NCI-H748 (cell line): ENCODE measurements around the gene A2ML1.
"Not testable (repeated sequence)": the region's sequence is repeated elsewhere in the genome, so short reads cannot be mapped to it uniquely, and the experiment has no call there.

Source experiments
- DNase-seq: peaks from one replicate; lab custom pipeline; 2025; ENCODE audit not compliant: unreplicated experiment; lab: John Stamatoyannopoulos, UW

Gene A2ML1

DNA sequence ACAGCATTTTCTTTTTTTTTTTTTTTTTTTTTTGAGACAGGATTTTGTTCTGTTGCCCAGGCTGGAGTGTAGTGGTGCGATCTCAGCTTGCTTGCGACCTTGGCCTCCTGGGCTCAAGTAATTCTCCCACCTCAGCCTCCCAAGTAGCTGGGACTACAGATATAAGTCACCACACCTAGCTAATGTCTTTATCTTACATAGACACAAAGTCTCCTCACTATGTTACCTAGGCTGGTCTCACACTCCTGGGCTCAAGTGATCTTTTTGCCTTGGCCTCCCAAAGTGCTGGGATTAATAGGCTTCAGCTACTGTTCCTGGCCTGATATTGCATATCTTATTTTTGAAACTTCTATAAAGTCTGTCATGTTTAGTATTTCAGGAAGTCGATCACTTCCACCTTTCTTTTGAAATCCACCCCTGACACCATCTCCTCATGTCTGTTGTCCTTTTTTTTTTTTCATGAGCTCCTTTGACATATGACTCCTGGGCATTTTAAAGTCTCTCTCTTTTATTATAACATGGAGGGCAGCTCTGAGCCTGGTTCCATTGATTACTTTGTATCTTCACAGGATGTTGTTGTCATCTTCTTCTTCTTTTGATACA, 5.9 kb upstream of the A2ML1 start:
- DNase-seq = no peak

DNA sequence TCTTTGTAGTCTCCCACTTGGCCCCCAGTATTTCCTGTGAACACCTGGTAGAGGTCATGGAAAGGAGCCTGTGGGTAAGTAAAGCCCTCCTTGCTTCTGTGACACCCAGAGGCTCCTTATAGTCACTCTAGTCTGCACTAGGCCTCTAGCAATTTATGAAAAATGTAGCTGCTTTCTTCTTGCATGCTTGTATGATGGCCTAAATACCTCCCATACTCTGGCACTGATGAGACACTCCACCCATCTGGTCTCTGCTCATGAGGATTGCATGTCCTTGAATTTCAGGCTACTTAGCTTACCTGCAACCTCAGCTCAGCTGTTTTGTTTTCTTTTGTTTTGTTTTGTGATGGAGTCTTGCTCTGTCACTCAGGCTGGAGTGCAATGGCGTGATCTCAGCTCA, 4.6 kb upstream of the A2ML1 start:
- no peak for DNase-seq

DNA sequence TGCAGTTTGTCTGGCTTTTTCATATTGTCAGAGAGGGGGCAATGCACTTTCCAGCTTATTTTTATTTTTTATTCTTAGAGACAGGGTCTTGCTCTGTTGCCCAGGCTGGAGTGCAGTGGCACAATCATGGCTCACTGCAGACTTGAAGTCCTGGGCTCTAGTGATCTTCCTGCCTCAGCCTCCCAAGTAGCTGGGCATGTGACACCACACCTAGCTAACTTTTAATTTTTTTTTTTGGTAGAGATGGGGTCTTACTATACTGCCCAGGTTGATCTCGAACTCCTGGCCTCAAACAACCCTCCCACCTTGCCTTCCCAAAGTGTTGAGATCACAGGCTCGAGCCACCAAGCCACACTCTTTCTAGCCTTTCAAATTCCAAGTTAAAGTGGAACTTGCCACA, 3.9 kb upstream of the A2ML1 start:
- no peak for DNase-seq

DNA sequence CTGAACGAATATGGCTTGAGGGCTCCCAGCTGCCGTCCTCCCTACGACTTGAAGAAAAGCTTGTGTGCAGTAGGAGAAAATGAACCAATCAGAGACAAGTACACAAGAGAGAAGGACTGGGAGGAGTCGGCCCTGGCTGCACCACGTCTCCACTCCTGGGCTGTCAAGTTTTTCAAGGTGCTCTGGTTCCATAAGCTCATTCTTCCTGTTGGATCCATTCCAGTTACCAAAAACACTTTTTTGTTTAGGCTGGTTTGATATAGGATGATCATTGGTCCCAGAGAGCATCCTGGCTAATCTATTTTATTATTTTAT, 2.8 kb upstream of the A2ML1 start:
- no peak for DNase-seq

DNA sequence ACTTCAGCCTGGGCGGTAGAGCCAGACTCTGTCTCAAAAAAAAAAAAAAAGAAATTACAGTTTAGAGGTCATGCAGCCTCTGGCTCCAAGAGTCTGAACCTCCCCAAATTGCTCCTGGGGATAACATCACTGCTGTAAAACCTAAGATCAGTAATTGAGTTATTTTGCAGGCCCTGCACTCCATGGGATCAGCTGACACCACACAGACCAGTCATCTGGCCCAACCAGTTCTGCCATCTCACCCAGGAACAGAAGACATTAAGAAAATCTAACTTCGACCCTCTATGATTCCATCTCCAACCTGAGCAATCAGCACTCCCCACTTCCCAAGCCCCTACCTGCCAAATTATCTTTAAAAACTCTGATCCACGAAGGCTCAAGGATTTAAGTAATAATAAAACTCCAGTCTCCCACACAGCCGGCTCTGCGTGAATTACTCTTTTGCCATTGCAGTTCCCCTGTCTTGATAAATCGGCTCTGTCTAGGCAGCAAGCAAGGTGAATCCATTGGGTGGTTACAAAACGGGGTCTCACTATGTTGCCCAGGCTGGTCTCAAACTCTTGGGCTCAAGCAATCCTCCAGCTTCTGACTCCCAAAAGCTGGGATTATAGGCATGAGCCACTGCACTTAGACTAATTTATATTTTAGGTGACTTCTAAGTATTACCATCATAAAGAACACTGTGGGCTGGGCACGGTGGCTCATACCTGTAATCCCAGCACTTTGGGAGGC, 1.6 kb upstream of the A2ML1 start:
- not testable (repeated sequence) for DNase-seq

DNA sequence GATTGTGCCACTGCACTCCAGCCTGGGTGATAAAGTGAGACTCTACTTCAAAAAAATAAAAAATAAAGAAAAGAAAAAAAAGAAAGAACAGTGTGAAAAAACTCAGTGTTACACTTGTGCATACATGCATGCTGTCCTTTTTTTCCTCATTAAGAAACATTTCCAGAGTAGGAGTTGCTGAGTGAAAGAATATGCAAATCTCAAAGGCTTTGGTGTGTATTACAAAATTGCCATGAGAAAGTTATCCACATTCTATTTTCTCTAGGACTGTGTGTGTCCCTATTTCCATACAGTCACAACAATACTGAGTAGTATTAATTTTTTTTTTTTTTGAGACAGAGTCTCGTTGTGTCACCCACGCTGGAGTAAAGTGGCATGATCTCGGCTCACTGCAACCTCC, 830 bp upstream of the A2ML1 start:
- DNase-seq = no peak

DNA sequence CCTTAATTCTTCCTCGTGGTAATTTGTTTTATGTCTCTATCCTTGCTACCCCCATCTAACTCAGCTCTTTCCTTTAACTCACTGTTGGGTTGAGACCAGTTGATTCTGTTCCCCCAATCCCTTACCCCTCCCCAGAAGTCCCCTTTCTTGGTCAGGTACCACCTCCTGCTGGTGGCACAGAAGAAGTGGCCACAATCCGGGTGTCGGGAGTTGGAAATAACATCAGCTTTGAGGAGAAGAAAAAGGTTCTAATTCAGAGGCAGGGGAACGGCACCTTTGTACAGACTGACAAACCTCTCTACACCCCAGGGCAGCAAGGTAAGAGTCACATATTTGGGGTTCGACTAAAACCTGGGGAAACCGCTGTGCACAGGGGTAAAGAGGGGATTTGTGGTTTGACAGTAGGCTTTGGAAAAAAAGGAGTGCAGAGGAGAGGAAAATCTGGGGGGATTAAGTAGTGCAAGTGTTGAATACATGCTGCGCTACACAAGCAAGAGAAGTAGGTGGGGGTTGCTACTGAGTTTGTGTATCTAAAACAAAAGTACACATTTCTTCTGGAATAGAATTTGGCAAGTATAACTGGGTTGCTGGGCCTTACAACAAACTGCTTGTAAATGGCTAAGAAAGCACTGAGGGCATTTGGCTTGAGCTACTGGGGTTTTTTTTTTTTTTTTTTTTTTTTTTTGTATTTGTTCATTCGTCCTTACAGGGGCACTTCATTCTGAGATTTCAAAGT, 1.3 kb downstream of the A2ML1 start:
- DNase-seq = no peak

DNA sequence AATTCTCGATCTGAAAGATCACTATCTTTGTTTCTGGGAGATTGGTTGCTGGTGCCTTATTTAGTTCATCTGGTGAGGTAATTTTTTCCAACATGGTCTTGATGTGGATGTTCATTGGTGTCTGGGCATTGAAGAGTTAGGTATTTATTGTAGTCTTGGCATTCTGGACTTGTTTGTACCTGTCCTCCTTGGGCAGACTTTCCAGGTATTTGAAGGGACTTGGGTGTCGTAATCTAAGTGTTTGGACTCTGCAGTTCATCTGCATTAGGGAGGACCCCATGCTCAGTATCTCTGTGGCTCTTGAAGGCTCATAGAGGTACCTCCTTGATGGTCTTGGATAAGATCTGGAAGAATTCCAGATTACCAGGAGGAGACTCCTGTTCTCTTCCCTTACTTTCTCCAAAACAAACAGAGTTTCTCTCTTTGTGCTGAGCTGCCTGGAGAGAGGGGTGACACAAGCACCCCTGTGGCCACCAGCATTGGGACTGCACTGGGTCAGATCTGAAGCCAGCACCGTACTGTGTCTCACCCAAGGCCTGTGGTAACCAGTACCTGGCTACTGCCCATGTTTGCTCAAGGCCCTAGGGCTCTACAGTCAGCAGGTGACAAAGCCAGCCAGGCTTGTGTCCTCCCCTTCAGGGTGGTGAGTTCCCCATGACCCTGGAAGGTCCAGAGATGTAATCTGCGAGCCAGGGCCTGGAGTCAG, 5.3 kb downstream of the A2ML1 start:
- no peak for DNase-seq

DNA sequence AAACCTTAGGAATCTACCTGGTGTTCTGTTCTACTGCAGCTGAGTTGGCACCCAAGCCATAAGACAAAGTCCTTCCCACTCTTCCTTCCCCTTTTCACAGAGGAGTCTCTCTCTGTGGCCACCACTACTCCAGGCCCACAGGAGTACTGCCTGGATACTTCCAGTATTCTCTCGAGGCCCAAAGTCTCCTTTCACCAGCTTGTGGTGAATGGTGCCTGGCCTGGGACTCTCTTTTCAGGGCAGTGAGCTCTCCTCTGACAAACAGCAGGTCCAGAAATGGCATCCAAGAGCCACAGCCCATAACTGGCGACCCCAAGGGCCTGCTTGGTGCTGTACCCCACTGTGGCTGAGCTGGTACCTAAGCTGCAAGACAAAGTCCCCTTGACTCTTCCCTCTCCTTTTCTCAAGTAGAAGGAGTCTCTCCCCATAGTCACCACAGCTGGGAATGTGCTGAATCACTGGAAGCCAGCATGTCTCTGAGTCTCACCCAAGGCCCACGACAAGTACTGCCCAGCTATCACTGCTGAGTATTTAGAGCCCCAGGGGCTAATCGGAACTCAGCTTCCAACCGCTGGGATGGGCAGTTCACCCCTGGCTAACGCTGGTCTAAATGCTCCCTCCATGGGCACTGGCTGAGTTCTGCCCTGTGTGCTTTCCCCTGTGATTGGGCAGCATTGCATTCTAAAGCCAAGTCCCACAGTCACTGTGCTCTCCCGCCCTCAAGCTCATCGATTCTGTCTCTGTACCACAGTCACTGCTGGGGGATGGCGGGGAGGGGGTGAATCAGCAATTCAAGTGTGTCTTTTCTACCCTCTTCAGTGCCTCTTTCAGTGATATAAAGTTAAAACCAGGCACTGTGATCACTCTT, 6.1 kb downstream of the A2ML1 start:
- DNase-seq = no peak

DNA sequence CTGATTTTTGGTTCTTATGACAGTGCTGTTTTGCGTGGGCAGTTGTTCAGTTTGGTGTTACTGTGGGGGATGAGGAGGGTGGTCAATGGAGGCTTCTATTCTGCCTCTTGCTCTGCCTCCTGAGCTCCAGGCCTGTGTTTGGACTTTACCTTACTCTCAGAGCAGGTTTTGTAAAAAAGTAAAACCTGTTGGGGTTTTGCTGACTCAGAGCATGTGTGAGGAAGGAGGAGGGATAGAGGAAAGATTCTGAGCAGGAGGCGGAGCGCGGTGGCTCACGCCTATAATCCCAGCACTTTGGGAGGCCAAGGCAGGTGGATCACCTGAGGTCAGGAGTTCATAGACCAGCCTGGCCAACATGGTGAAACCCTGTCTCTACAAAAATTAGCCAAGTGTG, 6.7 kb downstream of the A2ML1 start:
- DNase-seq = no peak

DNA sequence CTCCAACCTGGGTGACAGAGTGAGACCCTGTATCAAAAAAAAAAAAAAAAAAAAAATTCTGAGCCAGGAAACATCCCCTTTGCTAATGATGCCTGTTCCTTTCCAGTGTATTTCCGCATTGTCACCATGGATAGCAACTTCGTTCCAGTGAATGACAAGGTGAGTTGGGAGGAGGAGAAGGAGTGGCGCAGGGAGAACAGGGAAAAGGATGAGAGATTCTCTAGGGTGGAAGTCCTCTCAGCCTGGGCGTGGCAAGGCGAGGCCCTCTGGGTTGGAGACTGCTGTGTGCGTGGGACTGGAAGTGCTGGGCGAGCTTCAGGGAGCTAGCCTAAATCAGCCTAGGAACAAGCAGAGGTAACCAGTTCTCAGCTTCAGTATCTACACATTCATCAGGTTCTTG, 7.2 kb downstream of the A2ML1 start:
- DNase-seq = no peak

DNA sequence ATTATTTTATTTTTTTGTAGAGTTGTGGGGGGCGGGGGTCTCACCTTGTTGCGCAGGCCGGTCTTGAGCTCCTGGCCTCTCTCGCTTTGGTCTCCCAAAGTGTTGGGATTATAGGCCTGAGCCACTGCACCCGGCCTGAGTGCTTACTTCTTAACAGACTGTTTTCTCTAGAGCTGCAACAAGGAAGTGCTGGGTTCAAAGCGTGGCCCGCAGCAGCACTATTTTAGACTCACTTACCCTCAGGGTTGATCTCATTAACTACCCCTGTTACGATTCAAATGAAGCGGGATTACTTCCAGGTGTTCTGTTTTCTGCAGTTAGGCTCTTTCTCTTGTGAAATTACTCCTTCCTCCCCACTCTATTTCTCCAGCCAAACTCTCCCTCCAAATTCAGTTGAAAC, 8.7 kb downstream of the A2ML1 start:
- no peak for DNase-seq

DNA sequence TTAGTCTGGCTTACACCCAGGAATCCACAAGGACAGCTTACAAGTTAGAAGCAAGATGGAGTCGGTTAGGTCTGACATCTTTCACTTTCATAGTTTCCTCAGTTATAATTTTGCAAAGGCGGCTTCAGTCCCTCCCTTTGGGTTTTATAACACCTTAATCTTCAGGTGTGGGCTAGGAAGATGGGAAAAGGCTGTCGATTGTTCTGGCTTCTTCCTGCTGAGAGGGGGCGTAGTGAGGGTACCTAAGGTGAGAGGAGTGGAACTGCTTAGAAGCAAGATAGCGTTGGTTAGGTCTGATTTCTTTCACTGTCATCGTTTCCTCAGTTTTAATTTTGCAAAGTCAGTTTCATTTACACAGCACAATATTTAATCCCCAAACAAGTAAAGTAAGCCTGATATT, 10.1 kb downstream of the A2ML1 start:
- no peak for DNase-seq

DNA sequence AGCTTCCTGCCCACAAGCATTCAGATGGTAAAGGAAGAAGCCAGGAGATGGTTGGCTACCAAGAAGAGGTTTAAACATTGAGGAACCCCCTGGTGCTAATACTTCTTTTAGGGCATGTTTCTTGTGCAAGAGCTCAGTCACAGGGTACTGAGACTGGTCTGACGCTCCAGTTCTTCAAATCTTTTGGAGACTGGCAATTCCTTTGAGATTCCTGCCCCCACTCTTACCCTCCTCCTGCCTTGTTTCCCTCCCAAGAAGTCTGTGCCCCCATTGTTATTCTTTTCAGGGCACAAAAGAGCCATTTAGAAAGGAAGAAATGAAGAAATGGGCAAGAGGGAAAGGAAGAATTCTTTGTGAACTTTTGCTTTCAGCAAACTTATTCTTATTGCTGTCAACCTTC, 11.8 kb downstream of the A2ML1 start:
- no peak for DNase-seq

DNA sequence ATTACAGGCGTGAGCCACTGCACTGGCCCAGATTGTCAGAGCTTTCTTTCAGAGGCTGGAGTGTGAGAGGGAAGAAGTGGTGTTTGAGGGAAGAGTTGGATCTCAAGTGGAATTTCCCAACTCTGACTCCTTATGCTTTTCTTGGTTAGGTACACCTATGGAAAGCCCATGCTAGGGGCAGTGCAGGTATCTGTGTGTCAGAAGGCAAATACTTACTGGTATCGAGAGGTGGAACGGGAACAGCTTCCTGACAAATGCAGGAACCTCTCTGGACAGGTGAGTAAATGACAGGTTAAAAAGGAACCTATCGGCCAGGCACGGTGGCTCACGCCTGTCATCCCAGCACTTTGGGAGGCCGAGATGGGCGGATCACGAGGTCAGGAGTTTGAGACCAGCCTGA, 14.9 kb downstream of the A2ML1 start:
- no peak for DNase-seq

DNA sequence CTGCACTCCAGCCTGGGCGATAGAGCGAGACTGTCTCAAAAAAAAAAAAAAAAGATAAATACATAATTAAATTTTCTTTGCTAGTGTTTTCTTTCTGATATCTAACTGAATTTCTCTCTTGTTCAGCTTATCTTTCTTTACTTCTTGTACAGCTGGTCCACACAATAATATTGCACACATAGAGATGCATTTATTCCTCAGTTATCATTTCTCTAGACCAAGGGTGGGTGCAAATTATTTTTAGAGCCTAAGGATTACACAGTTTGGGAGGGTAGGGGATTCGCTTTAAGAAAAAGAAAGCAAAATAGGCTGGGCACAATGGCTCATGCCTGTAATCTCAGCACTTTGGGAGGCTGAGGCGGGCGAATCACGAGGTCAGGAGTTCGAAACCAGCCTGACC, 17.9 kb downstream of the A2ML1 start:
- no peak for DNase-seq

DNA sequence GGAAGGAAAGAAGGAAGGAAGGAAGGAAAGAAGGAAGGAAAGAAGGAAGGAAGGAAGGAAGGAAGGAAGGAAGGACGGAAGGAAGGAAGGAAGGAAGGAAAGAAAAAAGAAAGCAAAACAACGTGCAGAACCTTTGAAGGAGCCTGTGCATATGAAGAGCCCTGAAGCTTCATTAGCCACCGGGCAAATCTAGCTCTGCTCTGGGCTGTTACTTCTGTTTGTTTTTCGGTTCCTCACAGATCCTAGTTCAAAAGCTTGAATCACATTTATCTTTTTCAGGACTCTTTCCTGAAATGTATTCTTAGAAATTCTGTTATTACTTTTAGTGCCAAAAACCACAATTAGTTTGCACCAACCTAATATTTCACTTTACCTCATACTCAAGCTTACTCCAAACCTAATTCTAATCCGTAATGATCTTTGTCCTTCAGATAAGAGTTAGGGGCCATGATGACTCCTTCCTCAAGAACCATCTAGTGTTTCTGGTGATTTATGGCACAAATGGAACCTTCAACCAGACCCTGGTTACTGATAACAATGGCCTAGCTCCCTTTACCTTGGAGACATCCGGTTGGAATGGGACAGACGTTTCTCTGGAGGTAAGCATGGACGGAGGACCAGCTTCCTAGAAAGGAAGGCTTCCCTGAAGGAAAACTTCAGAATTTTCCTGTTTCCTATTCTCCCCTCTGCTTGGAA, 18.7 kb downstream of the A2ML1 start:
- no peak for DNase-seq

DNA sequence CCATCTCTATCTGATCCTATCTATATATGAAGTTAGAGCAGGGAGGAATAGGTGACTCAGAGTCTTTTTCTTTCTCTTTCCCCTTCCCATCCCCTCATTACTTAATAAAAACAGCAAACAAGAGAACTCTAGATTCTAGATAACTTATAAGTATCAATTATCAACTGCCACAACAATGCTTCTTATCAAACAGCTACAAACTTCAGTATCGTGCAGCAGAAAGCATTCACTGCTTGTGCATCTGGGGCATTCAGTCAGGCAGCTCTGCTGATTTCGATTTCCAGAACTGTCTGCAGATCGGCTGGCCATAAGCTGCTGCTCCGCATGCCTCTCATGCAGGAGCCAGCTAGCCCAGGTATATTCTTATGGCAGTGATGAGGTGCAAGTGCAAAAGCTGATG, 19.4 kb downstream of the A2ML1 start:
- no peak for DNase-seq

DNA sequence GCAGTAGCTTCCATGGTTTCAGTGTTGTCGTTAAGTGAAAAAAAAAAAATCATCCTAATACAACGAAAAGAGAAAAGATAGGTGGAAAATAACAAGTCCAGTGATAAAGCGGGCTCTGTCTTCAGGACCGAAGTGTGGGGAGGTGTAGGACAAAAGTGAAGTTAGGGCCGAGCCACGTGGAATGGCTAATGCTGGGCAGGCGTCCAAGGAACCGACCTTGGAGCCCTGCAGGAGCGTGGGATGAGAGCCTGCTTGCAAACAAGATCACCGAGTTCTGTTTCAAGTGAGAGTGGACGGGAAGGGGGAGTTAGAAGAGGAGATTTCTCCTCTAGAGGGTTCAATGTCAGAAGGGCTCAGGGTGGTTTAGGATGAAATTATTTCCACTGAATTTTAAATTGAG, 22.2 kb downstream of the A2ML1 start:
- DNase-seq = no peak

DNA sequence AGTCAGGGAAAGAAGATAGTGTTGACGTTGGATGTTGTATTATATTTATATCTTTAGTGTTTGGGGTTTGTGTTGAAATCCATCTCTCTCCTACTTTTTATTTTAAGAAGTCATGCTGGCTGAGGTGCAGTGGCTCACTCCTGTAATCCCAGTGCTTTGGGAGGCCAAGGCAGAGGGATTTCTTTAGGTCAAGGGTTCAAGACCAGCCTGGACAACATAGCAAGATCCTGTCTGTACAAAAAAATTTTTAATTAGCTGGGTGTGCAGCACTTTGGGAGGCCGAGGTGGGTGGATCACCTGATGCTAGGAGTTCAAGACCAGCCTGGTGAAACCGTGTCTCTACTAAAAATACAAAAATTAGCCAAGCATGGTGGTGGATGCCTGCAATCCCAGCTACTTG, 23.9 kb downstream of the A2ML1 start:
- DNase-seq = no peak

DNA sequence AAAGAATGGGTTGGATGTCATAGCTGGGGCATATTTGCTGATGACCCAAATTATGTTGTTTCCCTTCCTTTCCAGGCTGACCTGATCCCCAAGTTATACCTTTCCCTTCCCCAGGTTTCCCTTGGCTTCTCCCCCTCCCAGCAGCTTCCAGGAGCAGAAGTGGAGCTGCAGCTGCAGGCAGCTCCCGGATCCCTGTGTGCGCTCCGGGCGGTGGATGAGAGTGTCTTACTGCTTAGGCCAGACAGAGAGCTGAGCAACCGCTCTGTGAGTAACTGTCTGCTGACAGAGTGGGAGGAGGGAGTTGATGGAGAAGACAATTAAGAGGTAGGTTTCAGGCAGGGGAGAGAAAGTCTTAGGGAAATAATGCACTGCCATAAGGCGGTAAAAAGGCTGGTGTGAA, 25.0 kb downstream of the A2ML1 start:
- no peak for DNase-seq
